PC-3 (cell line): ENCODE data around the gene ACKR1.

Source experiments
- EZH2 ChIP-seq: fragments of 300-600 bp; sonication (generic); IDR thresholded peaks from one replicate; pipeline ENCODE4 v1.6.1; 2017; ENCODE audit warnings: antibody characterized with exemption, mild to moderate bottlenecking, low read length; ENCODE audit not compliant: unreplicated experiment
- TF ChIP-seq, protein P1 (sequence below): fragments of 300-600 bp; sonication (generic); conservative IDR thresholded peaks from 2 replicates; pipeline ENCODE4 v1.5.1; 2017; ENCODE audit warnings: antibody characterized with exemption, low read depth, mild to moderate bottlenecking, low read length

DNA sequence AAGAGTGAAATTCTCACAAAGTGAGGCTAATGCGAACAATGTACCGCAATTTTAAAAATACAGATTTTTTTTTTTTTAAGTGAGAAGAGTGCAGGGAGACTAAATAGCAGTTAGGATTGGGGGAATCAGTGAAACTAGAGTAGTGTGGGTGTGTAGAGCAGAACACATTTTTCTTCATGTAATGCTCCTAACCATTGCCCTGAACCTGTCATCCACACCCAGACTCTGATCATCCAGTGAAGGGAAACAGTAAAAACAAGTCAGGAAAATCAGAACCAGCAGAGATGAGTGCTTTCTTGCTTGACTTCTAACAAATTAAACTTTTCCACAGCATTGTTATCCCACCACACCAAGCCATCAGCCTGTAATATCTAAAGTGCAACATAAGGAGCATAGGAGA is 24.2 kb upstream of the ACKR1 start:
- TF ChIP-seq, protein P1, sequence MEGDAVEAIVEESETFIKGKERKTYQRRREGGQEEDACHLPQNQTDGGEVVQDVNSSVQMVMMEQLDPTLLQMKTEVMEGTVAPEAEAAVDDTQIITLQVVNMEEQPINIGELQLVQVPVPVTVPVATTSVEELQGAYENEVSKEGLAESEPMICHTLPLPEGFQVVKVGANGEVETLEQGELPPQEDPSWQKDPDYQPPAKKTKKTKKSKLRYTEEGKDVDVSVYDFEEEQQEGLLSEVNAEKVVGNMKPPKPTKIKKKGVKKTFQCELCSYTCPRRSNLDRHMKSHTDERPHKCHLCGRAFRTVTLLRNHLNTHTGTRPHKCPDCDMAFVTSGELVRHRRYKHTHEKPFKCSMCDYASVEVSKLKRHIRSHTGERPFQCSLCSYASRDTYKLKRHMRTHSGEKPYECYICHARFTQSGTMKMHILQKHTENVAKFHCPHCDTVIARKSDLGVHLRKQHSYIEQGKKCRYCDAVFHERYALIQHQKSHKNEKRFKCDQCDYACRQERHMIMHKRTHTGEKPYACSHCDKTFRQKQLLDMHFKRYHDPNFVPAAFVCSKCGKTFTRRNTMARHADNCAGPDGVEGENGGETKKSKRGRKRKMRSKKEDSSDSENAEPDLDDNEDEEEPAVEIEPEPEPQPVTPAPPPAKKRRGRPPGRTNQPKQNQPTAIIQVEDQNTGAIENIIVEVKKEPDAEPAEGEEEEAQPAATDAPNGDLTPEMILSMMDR: no peak
- no peak for TF ChIP-seq EZH2
